SH-SY5Y (cell line): ENCODE results near the gene HAP1.

ENCODE experiments used
- GATA2 ChIP-seq: IDR thresholded peaks from 2 replicates; pipeline ENCODE4 v1.6.1; 2011; ENCODE audit warnings: mild to moderate bottlenecking, low read depth, low read length
- GATA3 ChIP-seq: IDR thresholded peaks from 2 replicates; pipeline ENCODE4 v1.6.1; 2011; ENCODE audit warnings: low read depth, mild to moderate bottlenecking, low read length, moderate library complexity

- TF ChIP-seq GATA2 (no peak), GATA3 (no peak)
Observed at GRCh38 chr17:41695954-41696757, 38.3 kb downstream of the HAP1 start.
